HG03025 (cell line): ENCODE data around the gene CDCP2.
"Not testable (repeated sequence)": the region's sequence is repeated elsewhere in the genome, so short reads cannot be mapped to it uniquely, and the experiment has no call there.

ENCODE experiments used
- ATAC-seq: cut with Tn5 transposase; IDR thresholded peaks from one replicate; pipeline ENCODE4 v1.9.1; 2021; ENCODE audit warnings: mild to moderate bottlenecking, moderate library complexity; ENCODE audit not compliant: unreplicated experiment, low FRiP score

The CDCP2 gene

DNA sequence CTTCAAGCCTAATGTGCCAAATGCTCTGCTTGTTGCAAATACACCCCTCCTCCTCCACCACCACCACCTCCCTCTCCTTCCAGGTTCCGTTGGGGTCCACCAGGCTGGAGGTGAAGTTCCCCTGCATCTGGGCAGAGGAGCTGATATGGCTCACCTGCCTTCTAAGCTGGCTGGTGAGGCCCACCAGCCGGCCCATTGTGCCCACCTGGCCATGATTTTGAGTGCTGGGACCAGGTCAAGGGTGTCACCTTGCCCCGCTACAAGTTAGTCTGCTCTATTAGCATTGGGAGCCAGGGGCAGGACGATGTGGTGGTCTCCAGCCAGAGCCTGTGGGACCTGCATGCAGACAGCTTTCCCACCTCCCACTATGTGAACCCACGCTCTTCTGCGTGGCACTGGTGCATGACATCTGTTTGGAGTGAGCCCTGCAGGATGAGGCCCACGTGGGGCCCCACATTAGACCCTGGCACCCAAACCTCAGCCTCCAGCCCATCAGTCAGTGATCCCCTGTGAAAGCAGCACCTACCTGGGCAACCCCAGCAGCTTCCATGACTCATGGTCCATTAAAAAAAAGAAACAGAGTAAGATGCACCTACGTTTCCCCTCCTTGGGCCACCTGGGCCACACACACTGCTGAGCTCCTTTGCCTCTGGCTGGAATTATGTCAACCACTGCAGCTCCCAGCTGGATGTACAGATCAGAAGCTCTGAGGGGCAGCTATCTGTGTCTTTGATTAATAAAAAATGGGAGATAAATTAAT, 15.6 kb upstream of the CDCP2 start:
- ATAC-seq = no peak

DNA sequence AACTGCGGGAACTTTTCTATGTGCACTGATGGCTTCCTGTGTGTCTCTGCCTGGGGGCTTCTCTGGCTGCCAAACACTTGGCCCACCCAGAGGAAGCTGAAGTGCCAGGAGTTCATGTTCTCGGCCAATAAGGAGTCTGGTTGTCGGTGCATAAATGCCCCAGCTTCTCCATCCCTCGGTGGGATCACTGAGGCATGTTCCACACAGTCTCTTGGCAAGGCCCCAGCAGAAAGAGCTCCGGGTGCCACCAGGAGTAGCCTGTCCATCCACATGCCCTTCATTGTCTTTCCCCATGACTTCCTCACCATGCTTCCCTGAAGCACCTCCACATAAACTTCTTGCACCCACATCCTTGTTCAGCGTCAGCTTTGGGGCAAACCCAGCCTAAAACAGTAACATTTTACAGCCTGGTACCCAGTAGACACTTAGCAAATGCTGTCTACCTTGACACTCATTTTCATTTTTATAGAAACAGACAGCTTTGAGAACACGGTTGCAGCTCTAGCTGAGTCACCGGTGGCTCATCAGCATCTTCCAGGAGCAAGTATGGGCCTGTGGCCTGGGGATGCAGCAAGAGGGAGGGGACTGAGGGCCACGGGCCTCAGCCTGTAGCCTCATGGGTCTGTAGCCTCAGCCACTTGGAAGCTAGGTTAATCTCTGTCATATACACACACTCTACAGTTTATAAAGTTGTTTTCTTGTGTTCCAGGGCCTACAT, 14.8 kb upstream of the CDCP2 start:
- no peak for ATAC-seq

DNA sequence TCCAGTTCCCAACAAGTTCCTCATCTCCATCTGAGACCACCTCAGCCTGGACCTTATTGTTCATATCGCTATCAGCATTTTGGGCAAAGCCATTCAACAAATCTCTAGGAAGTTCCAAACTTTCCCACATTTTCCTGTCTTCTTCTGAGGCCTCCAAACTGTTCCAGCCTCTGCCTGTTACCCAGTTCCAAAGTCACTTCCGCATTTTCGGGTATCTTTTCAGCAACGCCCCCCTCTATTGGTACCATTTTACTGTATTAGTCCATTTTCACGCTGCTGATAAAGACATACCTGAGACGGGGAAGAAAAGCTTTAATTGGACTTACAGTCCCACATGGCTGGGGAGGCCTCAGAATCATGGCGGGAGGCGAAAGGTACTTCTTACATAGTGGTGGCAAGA, 13.6 kb upstream of the CDCP2 start:
- ATAC-seq = not testable (repeated sequence)

DNA sequence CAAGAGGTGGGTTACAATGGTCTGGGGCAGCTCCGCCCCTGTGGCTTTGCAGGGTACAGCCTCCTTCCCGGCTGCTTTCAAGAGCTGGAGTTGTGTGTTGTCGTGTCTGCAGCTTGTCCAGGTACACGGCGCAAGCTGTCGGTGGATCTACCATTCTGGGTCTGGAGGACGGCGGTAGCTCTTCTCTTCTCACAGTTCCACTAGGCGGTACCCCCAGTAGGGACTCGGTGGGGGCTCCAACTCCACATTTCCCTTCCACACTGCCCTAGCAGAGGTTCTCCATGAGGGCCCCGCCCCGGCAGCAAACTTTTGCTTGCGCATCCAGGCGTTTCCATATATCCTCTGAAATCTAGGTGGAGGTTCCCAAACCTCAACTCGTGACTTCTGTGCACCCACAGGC, 12.3 kb upstream of the CDCP2 start:
- no peak for ATAC-seq

DNA sequence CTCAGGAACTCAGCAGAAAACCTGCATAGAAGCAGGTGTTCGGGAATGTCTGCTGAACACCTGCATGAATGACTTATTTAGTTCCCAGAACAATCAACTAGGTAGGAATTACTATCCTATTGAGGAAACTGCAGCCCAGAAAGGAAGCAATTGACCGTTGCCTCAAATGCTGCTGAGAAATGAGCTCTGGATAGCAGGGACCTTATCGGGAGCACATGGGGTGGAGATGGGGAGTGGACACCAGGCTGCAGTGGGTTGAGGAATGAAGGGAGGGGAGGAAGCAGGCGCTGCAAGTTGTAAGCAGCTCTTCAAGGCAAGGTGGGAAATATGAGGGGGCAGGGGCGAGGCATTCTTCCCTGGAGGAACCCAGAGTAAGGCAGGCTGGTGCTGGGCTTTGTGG, 10.8 kb upstream of the CDCP2 start:
- ATAC-seq = no peak

DNA sequence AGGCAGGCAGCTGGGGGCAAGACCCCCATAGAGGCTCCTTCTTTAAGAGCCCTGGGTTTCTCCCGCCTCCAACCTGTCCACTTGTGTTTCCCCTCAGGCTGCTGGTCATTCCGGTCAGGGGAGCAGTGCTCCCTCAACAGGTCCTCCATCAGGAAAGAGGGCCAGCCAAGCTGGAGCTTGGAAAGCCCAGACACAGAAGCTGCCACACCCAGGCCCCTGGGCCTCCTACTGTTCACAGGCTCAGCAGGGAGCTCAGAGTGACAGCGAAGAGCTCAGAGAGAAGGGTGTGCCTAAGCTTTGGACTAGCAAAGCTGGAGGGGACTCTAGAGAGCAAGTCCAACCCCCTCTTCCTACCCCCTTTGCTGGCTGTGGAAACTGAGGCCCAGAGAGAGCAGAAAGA, 10.3 kb upstream of the CDCP2 start:
- no peak for ATAC-seq

DNA sequence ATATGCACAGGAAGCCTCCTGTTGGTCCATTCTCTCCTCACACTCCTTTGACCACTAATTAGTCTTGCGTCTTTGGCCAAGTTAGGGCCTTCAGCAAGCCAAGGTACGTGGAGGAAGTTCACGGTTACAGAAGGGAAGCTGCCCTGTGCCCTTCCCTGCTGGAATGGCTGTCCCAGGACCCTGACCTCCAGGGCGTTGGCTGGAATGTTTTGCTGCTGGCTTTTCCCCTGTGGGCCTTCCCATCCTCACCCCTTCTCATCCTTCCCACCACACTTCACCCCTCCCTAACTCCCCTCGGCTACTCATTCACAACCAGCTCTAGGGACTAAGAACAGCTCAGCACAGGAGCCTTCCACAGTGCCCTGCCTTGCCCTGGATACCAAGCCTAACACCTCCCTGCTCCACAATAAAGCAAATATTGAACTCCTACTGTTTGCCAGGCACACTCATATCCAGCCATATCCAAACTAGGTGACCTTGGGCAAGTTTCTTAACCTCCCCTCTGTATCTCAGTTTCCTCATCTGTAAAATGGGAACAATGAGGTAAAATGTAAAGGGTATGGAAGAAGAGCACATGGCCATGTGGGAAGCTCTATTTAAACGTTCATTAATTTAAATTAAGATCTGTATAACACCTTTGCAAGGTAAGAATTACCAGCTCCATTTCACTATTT, 8.8 kb upstream of the CDCP2 start:
- ATAC-seq = no peak

DNA sequence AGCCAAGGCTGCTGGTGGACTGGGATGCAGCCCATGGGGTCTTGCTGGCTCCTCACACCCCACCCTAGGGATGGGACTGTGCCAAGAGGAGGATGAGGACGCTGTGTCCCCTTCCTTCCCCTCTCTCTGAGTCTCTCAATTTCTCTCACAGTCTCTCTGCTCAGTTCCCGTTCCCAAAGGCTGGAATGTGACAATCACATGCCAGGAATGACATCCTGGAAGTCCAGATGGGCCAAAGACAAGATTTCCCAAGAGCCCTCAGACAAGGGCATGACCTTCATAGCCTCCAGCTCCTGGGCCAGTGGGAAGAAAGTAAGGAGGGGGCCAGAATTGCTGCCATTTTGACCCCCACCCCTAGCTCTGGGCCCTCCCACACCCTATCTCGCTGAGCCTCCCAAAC, 7.6 kb upstream of the CDCP2 start:
- ATAC-seq = no peak

DNA sequence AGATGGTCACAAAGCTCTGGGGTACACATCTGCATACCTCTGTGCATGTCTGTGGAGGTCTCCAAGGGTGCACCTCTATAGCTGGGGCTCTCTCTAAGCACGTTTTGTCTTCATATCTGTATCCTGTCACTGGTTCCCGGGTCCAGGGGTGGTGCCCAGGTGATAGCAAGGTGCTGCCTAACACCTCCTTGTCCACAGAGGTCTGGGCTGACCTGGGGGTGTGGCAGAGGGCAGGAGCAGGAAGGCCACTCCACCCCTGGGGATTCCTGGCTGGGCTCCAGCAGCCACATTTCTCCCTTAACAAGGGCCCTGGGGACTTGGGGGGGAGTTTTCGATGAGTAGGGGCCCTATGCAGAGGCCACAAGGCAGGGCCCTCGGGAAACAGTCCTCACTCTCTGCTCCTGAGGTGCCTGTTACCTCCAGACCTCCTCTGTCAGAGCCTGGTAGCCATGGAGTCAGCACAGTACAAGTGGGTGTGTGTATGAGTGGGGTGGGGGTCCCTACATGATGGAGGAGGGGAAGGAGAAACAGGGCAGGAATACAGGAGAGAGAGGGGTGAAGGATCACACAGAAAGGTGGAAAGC, 7.0 kb upstream of the CDCP2 start:
- no peak for ATAC-seq

DNA sequence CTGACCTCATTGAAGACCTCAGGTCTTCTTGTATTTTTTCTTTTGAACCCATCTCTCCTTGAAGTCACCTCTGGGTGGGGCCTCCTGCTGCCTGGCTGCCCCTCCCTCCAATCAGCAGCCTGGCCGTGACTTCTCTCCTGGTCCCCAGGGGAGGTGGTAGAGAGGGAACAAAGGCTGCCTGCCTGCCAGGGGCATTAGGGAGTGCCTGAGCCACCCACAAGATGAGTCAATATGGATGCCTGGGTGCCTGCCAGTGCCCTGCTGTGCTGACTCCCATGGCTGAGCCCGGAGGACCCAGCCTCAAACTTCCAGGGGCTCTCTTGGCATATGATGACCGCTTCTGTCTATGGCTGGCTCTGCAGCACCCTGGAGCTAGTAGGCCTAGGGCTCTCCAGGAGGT, 5.3 kb upstream of the CDCP2 start:
- ATAC-seq = no peak

DNA sequence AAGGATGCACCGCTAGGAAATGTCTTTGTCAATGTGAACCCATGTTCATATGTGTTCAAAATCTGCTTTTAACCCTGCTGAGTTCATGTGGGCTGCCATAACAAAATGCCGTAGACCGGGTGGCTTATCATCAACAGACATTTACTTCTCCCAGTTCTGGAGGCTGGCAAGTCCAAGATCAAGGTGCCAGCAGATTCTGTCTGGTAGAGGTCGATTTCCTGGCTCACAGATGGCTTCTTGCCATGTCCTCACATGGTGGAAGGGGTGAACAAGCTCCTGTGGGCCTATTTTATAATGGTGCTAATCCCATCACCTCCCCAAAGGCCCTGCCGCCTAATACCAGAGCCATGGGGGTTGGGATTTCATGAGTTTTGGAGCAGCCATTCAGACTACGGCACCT, 4.6 kb upstream of the CDCP2 start:
- ATAC-seq = no peak

DNA sequence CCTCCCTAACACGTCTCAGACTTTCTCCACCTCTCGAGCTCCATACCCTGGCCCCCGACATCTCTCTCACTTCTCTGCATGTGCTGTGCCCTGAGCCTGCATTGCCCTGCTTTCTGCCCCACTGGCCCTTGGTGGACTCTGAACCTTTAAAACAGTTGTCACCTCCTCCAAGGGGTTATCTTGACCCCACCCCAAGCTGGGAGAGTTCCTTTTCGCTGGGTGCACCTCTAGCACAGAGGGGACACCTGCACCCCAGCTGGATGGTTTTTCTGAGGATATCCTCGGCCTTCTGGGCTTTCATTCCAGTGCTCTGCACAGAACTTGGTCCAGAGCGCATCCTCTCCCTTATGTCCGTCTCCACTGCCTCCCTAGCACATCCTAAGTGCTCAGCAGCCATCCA, 4.2 kb upstream of the CDCP2 start:
- ATAC-seq = no peak

DNA sequence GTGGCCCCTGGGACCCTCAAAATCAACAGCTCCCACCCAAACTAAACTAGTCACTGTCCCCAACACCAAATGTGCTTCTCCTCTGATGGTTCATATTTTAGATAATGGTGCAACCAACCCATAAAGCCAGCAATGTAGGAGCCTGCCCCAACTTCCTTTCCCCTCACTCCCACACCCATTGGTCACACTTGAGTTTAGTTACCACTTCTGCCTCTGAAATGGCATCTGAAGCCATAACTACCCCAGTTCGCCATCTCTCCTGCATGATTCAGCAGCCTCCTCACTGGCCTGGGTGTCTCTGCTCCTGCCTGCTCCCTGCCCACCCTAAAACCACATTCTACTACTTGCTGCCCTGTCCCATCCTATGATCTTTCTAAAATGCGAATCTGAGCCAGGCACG, 3.4 kb upstream of the CDCP2 start:
- ATAC-seq = no peak

DNA sequence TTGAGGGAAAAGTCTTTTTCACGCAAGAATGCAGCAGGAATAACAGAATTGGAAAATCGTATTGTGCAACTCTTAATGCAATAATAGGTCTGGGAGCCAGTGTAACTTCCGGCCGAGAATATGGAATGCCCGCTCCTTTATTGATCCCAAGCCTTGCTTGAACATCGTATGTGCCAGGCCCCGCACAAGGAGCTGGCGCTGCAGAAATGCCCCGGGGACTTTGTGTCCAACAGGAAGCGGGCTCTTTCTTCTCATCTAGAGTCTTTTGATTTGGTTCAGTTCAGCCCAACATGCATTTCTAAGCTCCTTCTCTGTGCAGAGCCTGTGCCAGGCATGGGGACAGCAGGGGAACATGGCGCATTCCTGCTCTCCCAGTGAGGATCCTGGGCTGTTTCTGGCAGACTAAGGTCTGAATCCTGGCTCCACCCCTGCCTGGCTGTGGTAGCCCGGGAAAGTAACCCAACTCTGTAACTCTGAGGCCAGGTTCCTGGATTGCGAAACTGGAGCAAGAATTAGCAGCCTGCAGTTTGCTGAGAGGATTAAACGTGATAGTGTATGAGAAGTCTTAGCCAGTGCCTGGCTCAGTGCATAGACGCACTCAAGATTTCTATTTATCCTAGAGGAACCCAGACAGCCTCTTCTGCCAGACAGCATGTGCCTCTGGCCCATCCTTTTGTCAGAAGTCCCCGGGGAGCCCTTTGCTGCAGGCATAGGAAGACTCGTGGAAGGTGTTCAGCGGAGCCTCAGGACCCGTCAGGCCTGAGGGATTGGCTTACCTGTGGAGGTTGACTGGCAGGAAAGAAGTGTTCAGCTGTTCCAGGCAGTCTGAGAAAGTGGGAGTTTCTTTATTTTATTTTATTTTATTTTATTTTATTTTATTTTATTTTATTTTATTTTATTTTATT, 987 bp upstream of the CDCP2 start:
- ATAC-seq = no peak

DNA sequence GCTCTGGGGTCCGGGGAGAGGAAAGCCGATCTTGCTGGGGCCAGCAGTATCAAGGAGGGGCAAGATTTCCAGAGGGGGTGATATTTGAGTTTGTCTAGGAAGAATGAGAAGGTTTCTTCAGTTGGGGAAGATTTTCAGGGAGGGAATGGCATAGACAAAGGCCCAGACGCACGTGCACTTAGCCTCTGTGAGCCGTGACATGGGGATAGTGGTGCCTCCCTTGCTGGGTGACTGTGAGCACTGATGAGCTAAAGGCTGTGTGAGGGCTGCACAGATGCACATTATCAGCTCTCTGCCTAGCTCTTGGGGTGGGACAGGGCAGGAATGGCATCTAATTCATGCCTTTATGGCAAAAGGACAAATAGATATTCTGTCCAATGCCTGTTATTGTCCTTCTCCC, 1.8 kb downstream of the CDCP2 start:
- no peak for ATAC-seq

DNA sequence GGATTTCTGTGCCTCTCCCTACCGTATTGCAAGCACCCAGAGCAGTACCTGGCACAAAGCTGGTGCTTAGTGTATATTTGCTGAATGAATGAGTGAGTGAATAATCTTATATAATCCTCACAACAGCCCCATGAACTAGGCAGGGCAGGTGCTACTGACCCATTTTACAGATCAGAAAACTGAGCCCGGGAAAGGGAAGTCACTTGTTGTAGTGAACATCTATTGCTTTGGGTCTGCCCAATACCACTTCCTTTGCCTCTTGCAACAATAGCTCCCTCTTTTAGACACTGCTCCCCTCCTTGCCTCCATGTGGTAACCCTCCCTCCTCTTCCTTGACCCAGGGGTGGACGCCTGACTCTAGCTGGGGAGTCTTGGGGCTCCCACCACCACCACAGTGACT, 3.1 kb downstream of the CDCP2 start:
- no peak for ATAC-seq

DNA sequence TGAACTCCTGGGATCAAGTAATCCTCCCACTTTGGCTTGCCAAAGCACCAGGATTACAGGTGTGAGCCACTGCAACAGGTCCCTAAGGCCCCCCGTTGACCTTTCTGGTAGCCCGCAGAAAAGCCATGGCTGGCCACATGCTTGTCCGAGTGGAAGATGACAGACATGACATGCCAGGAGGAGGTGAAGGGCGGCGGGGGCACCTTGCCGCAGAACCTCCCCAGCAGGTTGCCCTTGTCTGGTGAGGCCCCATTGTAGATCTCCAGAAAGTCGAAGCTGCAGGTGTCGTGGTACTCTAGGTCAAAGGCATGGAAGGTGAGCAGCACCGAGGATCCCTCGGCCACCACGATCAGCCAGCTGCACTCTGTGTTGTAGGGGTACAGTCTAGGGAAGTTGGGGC, 8.4 kb downstream of the CDCP2 start:
- no peak for ATAC-seq

DNA sequence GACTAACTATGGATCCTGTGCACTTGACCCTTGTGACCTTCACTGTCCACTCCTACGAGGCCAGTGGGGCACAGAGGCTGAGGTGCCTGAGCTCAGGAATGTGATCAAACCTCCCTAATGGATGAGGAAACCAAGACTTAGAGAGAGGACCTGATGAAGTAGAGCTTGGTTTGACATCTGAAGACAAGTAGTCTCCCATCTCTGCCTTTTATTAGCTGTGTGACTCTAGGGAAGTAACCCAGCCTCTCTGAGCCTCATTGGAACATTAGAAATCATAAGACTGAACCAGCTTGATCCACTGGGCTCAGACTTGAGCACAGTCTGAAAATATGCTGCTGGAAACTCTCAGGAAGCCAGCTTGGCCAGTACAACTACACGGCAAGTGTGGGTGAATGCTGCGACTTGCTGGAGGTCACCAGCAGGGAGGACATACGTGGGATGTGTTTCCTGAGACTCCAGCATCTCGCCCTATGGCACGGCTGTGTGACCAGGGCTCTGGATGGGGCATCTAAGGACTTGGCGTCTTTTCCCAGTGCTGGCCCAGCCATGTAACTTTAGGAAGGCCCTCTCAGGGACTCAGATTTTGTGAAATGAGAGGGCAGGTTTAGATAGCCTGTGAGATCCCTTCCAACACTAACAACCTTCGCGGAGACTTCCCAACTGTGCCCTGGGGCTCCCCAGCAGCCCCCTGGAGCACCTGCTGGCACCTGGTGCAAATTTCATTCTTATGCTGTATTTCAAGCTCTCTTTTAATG, 10.5 kb downstream of the CDCP2 start:
- no peak for ATAC-seq

DNA sequence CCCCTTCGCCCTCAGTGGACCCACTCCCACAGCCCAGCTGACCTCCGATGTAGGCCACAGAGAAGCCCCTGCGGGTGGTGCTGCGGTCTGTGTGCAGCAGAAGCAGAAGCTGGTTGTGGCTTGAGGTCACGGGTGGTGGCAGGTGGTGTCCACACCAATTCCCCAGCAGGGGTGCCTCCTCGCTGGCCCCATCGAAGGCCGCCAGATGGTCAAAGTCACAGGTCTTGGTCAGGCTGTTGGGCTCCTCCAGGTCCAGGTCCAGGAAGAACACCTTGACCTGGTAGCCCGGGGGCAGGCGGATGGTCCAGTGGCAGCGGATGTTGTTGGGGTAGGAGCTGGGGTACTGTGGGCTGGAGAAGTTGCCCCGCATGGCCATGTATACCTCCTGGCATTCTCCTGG, 13.1 kb downstream of the CDCP2 start:
- no peak for ATAC-seq

DNA sequence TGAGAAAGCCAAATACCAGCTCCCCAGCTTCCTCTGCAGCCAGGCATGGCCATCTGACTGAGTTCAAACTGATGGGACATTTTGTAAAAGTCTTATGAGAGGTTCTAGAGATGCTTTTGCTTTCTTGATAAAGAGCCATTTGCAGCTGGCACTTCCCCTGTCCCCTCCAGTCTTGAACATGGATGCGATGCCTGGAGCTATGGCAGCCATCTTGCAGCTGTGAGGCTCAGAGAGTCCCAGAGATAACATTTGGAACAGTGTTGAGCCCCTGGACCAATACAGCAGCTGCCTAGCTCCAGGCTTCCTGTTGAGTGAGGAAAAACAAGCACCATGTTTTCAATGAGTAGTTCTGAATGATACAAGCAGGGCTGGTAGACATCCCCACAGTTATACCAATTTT, 13.8 kb downstream of the CDCP2 start:
- ATAC-seq = no peak
